Stomach (tissue), 4 donors: ENCODE measurements around the gene FGF12.

Source experiments
- CTCF ChIP-seq, 7 experiments: fragments of 450-650 bp in 4 of 7; fragments of 200-600 bp in 3 of 7; sonication (generic) in 3 of 7; IDR thresholded peaks; one replicate each; pipeline ENCODE4 v1.5.1; 2016 to 2019; ENCODE audit warnings: antibody characterized with exemption in 7 of 7, control low read depth in 2 of 7, mild to moderate bottlenecking in 1 of 7
- POLR2A ChIP-seq, 4 donors: fragments of 450-650 bp; IDR thresholded peaks; one replicate each; pipeline ENCODE4 v1.6.1; 2016; ENCODE audit warnings: antibody characterized with exemption in 4 of 4, control low read depth in 2 of 4, mild to moderate bottlenecking in 1 of 4, moderate library complexity in 1 of 4

GRCh38 chr3:192570315-192570714 is 157.0 kb downstream of the FGF12 start:
- TF ChIP-seq CTCF (IDR thresholded peaks at IDR 0.05), result no peak
- no peak for TF ChIP-seq POLR2A (IDR thresholded peaks at IDR 0.05)
